Measurements from ENCODE around the gene GTPBP10. TPM values are rescaled to one million over a fixed set of nuclear protein-coding genes. Genes with fewer than 3 reads are reported as not detected.

The GTPBP10 gene, protein sequence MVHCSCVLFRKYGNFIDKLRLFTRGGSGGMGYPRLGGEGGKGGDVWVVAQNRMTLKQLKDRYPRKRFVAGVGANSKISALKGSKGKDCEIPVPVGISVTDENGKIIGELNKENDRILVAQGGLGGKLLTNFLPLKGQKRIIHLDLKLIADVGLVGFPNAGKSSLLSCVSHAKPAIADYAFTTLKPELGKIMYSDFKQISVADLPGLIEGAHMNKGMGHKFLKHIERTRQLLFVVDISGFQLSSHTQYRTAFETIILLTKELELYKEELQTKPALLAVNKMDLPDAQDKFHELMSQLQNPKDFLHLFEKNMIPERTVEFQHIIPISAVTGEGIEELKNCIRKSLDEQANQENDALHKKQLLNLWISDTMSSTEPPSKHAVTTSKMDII
- total RNA-seq (2016; rRNA removed; fragmentation: Illumina TruSeq; extraction: Trizol) (38.7 and 54.6 TPM in 2 replicates), polyA plus RNA-seq (2011; rRNA removed) (10.6 and 13.3 TPM in 2 replicates), polyA minus RNA-seq (2011; rRNA and poly(A)+ RNA removed; ENCODE audit: low replicate concordance) (0.58 and 3.1 TPM in 2 replicates), Bru-seq, nascent RNA (percentile 89 among the genes with signal in this experiment), BruChase-seq, experiment 1, labeled RNA remaining after a 6-hour chase (percentile 77 among the genes with signal in this experiment), BruChase-seq, experiment 2, labeled RNA remaining after a 2-hour chase (percentile 86 among the genes with signal in this experiment)
- 7.6 and 8.5 TPM in 2 replicates for total RNA-seq (2016; cell fraction: cytosol; rRNA removed; fragmentation: Illumina TruSeq; extraction: Trizol; ENCODE audit: low read depth)
- 32.3 and 61.3 TPM in 2 replicates for total RNA-seq (2016; cell fraction: insoluble cytoplasmic fraction; rRNA removed; fragmentation: Illumina TruSeq; extraction: Trizol)
- 9.0 and 9.3 TPM in 2 replicates for total RNA-seq (2016; cell fraction: membrane; rRNA removed; fragmentation: Illumina TruSeq; extraction: Trizol)
- total RNA-seq (2016; cell fraction: nucleus; rRNA removed; fragmentation: Illumina TruSeq; extraction: Trizol): 23.5 and 26.6 TPM in 2 replicates
- 4.1 and 5.9 TPM in 2 replicates for polyA plus RNA-seq (2011; cell fraction: cytosol; rRNA removed)
- 4.8 and 8.4 TPM in 2 replicates for polyA plus RNA-seq (2011; cell fraction: nucleus; rRNA removed)
- 17.0 and 20.1 TPM in 2 replicates for polyA plus RNA-seq (2012)
- 4.0 and 4.2 TPM in 2 replicates for polyA plus RNA-seq (2016; cell fraction: cytosol; fragmentation: Illumina TruSeq; extraction: Trizol; ENCODE audit: low read depth)
- polyA plus RNA-seq (2016; cell fraction: insoluble cytoplasmic fraction; fragmentation: Illumina TruSeq; extraction: Trizol; ENCODE audit: low read depth): 35.9 and 39.7 TPM in 2 replicates
- 5.4 and 6.1 TPM in 2 replicates for polyA plus RNA-seq (2016; cell fraction: membrane; fragmentation: Illumina TruSeq; extraction: Trizol; ENCODE audit: low read depth)
- 22.5 and 25.4 TPM in 2 replicates for polyA plus RNA-seq (2016; cell fraction: nucleus; fragmentation: Illumina TruSeq; extraction: Trizol; ENCODE audit: insufficient read depth, low read depth)
- polyA minus RNA-seq (2011; cell fraction: cytosol; rRNA and poly(A)+ RNA removed): 3.3 and 7.0 TPM in 2 replicates
- 37.6 and 42.6 TPM in 2 replicates for polyA minus RNA-seq (2011; cell fraction: nucleus; rRNA and poly(A)+ RNA removed)
- long read RNA-seq, experiment 1, full-length matches to known transcripts: 10 of 14 reads
- long read RNA-seq, experiment 1, partial matches to known transcripts: 3 of 14 reads
- long read RNA-seq, experiment 1, other reads (novel, unspliced or antisense): 1 of 14 reads
- long read RNA-seq, experiment 2, full-length matches to known transcripts: 23 of 34 reads
- long read RNA-seq, experiment 2, partial matches to known transcripts: 6 of 34 reads
- long read RNA-seq, experiment 2, other reads (novel, unspliced or antisense): 5 of 34 reads

DNA sequence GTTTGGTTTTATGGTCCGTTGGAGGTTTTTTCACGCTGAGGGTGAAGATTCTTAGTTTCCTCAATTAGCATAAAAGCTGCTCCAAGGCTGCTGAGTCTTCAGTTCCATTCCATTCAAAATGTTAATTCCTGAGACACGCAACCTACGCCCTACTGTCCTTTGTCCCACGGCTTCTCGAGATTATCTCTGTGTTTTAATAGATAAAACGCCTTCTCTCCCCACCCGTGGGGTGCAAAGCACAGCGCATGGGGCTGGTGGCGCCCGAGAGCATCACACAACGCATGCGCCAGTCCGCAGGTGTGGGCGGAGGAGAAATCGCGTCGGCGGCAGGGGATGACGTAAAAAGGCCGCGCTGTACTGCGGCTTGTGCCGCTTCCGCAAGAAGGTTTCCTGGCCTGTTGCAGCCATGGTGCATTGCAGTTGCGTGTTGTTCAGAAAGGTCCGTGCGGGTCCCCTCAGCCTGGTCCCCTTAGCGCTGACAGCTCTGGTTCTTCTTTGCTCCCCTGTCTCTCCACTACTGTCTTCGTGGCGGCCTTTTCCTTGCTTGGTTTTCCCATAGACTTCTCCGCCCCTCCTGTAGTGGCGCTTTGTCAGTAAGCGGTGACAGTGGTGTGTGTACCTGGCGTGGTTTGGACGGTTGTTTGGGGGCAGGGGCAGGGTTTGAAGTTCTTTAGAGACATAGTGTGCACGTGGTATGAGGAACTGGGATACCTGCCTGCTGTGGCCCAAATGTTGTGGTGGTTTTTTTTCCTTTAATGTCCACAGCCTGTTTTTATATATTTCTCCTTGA lies at the start of gene GTPBP10:
GTPBP10 (plus strand) TSS at position 381 of the 790 bp plus-strand sequence; CDS start at position 407, 26 bp downstream.
- Histone ChIP-seq H3K9me3 (ENCODE audit: low read length) (no peaks in the 10 kb centered on the region), H3K27ac (ENCODE audit: extremely low read length, insufficient read depth, low read length) (peak within 1 kb of the TSS; percentile 97), H3K4me2 (ENCODE audit: low read depth, low read length) (peak within 1 kb of the TSS; percentile 78), H3K27me3 (ENCODE audit: control insufficient read depth in 1 of 2, insufficient read depth in 2 of 2, low read length in 2 of 2) (no peaks in the 10 kb centered on the region; a peak in 1 of 5 replicates), H3K79me2 (ENCODE audit: insufficient read depth, low read length) (peaks cover 38% of the 10 kb centered on the region), H2AFZ (ENCODE audit: low read length) (peak within 1 kb of the TSS; percentile 89), H3K36me3 (replicated peaks in 1 of 2; ENCODE audit: control insufficient read depth in 1 of 2, insufficient read depth in 2 of 2, low read length in 2 of 2) (no peaks in the 10 kb centered on the region), H3K4me1 (ENCODE audit: insufficient read depth, low read length) (peaks cover 33% of the 10 kb centered on the region), H3K4me3 (replicated peaks in 1 of 3; ENCODE audit: insufficient read depth in 1 of 3, low read depth in 2 of 3, low read length in 3 of 3) (peak within 1 kb of the TSS; percentile 82 to 97 (median 89)), H4K20me1 (ENCODE audit: insufficient read depth, low read length) (no peaks in the 10 kb centered on the region), H3K9ac (ENCODE audit: insufficient read depth, low read depth, low read length) (peak within 1 kb of the TSS; percentile 94)
- in situ Hi-C loops (cut with HindIII; ENCODE audit: extremely low pct_ligation_motif_present, low pct_unique_long_range_greater_than_20kb) (loop anchor here (5.0 kb wide), 1 partner anchor 61 kb away; no protein-coding TSS in a partner anchor), intact Hi-C loops (cut with micrococcal nuclease; ENCODE audit: unreplicated experiment) (loop anchor here (1.0 to 5.0 kb wide), 5 partner anchors 57 to 194 kb away; partner anchors contain the start of genes CLDN12, STEAP1 and STEAP2)
- under 1% methylated on average over 20 of the region's 37 CpGs for WGBS (ENCODE audit: low lambda C conversion rate)
- BruUV-seq (replicated peaks): TSS peak; percentile 76
- POLR2A ChIA-PET: interaction anchor here (1.0 to 1.5 kb wide), 5 partner anchors 10 to 173 kb away, joined by 3 to 6 read pairs (median 3); partner anchors contain the start of gene STEAP2
- ATAC-seq: peak; percentile 91
- CTCF ChIA-PET (ENCODE audit: low intra/inter-chr PET ratio, low total read pairs): interaction anchor here (1.2 kb wide), 1 partner anchor 67 kb away, joined by 3 read pairs; no protein-coding TSS in a partner anchor
- FAIRE-seq: peak; percentile 40
- DNase-seq (ENCODE audit: low spot score): peak; percentile 87
- peak; percentile 83 for TF ChIP-seq ZBTB21 (CRISPR knock-in tag; IDR thresholded peaks at IDR 0.05)
- TF ChIP-seq ATRX (CRISPR knock-in tag; IDR thresholded peaks at IDR 0.05; ENCODE audit: borderline replicate concordance): no peak
- TF ChIP-seq, protein P1, sequence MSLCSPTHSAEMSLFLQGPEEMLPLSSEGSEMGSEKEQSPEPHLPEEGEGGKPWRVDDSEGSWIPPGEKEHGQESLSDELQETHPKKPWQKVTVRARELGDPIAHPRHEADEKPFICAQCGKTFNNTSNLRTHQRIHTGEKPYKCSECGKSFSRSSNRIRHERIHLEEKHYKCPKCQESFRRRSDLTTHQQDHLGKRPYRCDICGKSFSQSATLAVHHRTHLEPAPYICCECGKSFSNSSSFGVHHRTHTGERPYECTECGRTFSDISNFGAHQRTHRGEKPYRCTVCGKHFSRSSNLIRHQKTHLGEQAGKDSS (CRISPR knock-in tag; IDR thresholded peaks at IDR 0.05; ENCODE audit: borderline replicate concordance, low read depth): no peak; the same call in 1 of the 2 replicates
- TF ChIP-seq, protein P2, sequence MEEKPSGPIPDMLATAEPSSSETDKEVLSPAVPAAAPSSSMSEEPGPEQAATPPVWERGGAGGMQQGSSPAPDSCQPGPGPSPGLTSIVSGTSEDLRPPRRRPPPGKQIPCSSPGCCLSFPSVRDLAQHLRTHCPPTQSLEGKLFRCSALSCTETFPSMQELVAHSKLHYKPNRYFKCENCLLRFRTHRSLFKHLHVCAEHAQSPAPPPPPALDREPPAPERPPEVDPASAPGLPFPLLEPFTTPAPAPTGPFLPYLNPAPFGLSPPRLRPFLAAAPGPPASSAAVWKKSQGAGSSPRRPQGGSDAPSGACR (CRISPR knock-in tag; IDR thresholded peaks at IDR 0.05): peak; percentile 68; the same call in 1 of the 2 replicates
- TF ChIP-seq ZMYM4 (CRISPR knock-in tag; IDR thresholded peaks at IDR 0.05): peak; percentile 99
- TF ChIP-seq ZNF652 (CRISPR knock-in tag; IDR thresholded peaks at IDR 0.05; ENCODE audit: borderline replicate concordance, low read depth): no peak
- peak; percentile 62; the same call in 1 of the 2 replicates for TF ChIP-seq CEBPB (IDR thresholded peaks at IDR 0.05; ENCODE audit: borderline replicate concordance, low read depth, low read length)
- TF ChIP-seq ELF4 (CRISPR knock-in tag; IDR thresholded peaks at IDR 0.05; ENCODE audit: borderline replicate concordance): peak; percentile 63; the same call in 1 of the 2 replicates
- TF ChIP-seq, protein P3, sequence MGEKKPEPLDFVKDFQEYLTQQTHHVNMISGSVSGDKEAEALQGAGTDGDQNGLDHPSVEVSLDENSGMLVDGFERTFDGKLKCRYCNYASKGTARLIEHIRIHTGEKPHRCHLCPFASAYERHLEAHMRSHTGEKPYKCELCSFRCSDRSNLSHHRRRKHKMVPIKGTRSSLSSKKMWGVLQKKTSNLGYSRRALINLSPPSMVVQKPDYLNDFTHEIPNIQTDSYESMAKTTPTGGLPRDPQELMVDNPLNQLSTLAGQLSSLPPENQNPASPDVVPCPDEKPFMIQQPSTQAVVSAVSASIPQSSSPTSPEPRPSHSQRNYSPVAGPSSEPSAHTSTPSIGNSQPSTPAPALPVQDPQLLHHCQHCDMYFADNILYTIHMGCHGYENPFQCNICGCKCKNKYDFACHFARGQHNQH (CRISPR knock-in tag; IDR thresholded peaks at IDR 0.05): peak; percentile 73; the same call in 1 of the 2 replicates
- peak; percentile 85 for TF ChIP-seq FOXK2 (IDR thresholded peaks at IDR 0.05)
- TF ChIP-seq AGO1 (IDR thresholded peaks at IDR 0.05; ENCODE audit: low read depth, low read length, poor library complexity, severe bottlenecking): peak; percentile 32
- 0 out of 2 replicates have a peak, but pooled peaks have one; percentile 27 for TF ChIP-seq ZNF136 (CRISPR knock-in tag; IDR thresholded peaks at IDR 0.05; ENCODE audit: low read depth)
